Skin of body (tissue), 2 donors: ENCODE measurements around the gene GARIN3. TPM values are rescaled to one million over a fixed set of nuclear protein-coding genes. Genes with fewer than 3 reads are reported as not detected.
A peak's percentile ranks its signal among the peaks of the same experiment; 100 is the strongest.

ENCODE experiments used
- DNase-seq: peaks from one replicate; lab custom pipeline; 2025; lab: John Stamatoyannopoulos, UW
- total RNA-seq: library from RNA; depleted of rRNA; stranded (reverse); fragments of >200 nt; gene quantifications from one replicate; pipeline ENCODE4 v1.2.3, GENCODE V29; 2014

Gene GARIN3
- total RNA-seq, 1 donor from 2014 or later: not detected

DNA sequence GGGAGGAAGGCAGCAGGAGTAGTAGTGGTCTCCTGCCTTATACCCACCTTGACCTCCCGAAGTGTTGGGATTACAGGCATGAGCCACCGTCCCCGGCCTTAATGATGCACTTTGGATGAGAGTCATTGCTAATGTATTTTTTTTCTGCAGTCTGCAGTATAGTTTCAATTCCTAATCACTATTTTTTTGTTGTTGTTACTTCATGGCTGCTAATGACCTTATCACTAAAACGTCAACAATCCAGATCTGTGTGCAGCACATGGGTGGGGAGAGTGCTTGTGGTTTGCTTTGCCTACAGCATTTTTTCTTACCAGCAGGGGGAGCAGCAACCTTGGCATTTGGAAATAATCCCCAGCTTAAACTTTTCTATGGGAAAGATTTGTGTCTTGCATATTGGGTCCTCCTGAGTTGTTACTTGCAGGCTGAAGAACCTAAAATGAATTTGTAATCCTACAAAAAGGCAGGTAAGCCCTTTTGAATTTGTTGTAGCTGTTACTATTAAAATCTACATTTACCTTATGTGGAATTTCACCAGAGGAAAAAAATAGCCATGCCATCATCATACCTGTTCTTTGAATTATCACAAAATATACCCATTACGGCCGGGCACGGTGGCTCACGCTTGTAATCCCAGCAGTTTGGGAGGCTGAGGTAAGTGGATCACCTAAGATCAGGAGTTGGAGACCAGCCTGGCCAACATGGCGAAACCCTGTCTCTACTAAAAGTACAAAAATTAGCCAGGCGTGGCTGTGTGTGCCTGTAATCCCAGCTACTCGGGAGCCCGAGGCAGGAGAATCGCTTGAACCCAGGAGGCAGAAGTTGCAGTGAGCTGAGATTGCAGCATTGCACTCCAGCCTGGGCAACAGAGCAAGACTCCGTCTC lies 17.1 kb downstream of the GARIN3 start:
- peak; percentile 43 for DNase-seq

DNA sequence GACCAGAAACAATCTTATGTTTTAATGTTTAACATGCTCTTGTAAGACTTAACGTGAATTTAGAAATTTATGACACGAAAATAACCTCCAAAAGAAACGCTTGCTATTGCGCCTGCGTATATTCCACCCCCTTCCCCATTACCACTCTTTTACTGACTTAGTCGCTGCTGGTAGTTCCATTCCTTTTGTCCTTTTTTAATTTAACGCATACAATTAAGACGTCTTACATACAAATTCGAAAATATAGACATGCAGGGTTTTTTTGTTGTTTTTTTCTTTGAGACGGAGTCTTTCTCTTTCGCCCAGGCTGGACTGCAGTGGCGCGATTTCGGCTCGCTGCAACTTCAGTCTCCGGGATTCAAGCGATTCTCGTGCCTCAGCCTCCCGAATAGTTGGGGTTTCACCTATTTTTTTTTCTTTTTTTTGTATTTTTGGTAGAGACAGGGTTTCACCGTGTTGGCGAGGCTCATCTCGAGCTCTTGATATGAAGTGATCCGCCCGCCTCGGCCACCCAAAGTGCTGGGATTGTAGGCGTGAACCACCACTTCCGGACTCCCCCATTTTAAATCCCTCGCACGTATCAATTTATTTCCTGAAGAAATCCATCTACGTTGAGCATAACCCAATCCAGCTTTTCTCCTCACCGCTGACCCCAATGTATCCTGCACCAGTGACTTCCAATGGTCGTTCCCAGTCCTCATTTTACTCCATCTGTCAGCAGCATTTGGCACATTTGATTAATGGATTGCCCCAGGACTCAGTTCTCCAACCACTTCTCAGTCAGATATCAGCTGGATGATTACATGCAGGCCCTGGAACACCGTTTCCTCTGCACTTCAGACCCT lies 22.7 kb downstream of the GARIN3 start:
- DNase-seq: peak; percentile 36

DNA sequence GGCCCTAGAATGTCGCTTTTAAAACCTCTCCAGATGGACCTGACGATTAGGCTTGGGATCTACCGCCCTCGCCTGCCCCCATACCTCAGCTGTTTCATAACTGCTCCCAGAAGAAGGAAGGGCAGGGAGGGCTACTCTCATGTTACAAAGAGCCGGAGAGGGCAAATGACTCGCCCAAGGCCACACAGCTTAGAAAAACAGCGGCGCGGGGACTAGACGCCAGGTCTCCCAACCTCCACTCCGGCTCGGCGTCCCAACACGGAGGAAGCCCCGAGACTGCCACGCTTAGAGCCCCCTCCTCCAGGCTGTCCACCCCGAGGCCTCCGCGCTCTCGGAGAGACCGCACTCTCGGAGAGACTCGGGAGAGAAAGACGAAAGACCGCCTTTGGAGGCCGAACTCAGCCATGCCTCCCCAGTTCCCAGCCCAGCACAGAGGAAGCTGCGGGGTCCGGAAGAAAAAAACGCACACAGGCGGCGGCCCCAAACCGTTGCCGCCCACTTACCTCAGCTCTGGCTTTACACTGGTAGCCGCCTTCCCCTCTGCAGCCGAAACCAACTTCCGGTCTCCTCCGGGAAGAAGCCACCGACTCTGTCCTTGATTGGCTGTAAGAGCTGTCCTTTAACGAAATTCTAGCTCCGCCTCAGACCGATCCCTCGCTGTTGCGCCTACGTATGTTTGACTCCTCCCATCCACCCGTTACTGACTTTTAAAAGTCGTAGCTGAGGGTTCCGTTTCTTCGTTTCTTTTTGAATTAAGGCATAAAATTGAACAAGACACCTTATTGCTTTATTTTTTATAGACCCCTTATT lies 23.5 kb downstream of the GARIN3 start, which contains the start of gene MED7:
Gene MED7 (minus strand): TSS at position 549 of the 810 bp plus-strand sequence. CDS start 3,434 bp downstream, outside the sequence.
- peak; percentile 99 for DNase-seq

DNA sequence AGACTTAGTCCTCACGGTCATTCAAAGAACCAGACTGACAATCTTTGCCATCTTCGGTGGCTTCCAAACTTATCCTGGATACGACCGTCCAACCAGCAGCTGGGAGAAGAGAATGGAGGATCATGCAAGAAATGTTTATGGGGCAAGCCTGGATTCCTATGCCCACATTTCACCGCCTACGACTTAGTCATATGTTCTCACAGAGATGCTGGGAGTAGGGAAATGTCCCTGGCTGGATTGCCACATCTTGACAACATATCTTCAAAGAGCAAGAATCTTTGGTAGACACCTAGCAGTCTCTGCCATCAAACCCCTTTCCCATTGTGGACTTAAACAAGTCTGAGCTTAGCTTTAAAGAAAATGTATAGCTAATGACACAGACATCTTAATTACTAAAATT lies 28.4 kb downstream of the GARIN3 start:
- no peak for DNase-seq

DNA sequence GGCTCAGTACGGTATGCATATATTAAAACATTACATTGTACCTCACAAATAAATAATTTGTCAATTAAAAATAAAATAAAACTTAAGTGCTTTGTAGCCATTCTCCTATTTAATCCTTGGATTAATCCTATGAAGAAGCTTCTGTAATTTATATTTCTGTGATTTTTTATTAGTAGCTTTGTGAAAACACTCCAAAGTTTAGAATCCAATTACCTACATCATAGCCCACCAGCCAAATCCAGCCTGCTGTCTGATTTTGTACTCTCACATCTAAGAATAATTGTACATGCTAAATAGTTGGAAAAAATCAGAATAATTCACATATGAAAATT lies 33.8 kb downstream of the GARIN3 start:
- no peak for DNase-seq

DNA sequence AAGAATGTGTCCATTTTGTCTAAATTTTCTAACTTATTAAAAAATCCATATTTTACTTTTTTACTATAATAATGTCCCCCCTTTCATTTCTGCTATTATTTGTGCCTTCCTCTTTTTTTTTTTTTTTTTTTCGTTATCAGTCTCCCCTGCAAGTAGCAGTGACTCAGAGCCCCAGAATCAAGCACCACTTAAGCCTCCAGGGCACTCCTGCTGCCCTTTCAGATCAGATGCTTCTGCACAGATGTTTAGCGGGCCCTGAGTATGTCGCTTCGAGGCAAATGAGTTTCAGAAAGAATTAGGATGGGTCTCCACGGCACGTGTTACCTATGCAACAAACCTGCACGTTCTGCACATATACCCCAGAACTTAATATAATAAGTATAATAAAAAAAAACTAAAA lies 35.1 kb downstream of the GARIN3 start:
- no peak for DNase-seq

DNA sequence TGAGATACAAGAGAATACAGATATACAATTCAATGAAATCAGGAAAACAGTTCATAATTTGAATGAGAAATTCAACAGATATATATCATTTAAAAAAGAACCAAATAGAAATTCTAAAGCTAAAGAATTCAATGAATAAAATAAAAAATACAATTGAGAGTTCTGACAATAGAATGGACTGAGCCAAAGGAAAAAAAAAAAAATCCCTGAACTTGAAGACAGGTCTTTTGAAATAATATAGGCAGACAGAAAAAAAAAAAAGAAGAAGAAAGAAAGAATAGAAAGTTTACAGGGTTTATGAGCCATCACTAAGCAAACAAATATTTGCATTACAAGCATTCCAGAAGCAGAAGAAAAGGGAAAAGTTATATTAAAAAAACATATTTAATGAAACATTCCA lies 44.4 kb downstream of the GARIN3 start:
- no peak for DNase-seq

DNA sequence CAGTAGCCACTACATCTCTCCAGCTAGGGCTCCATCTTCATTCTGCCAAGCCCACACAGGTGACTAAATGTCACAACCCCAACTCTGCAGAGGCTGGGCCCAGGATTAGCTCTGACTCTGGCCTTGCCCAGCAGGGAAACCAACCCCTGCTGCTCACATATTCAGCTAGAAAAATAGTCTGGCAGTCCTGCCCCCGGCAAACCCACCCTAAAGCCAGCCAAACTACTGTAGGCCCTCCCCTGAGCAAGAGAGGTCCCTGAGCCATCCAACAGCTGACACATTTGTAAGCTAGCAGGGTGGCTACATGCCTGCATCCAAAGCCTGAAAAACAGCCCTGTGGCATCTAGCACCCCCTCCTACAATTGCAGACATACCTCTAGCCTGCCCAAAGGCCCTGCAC lies 46.0 kb downstream of the GARIN3 start:
- DNase-seq: no peak

DNA sequence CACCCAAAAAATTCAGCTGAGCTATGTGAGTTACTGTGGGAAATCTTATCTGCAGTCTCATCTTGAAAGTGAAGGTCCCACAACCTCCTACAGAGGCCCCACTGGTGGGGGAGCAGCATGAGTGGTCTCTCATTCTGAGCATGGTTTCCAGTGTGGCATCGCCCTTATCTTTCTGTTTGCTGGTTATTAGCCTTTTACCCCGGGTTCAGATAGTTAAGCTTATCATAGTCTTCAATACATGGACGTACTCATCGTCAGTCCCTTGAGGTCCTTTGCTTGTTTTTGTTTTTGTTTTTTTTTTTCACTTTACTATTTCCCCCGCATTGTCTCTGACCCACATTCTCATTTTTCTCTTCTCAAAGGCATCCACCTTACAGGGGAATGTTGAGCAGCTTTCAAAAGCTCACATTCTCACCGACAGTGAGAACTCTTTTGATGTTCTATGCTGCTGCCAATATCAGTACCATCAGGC lies 49.5 kb downstream of the GARIN3 start:
- DNase-seq: no peak

DNA sequence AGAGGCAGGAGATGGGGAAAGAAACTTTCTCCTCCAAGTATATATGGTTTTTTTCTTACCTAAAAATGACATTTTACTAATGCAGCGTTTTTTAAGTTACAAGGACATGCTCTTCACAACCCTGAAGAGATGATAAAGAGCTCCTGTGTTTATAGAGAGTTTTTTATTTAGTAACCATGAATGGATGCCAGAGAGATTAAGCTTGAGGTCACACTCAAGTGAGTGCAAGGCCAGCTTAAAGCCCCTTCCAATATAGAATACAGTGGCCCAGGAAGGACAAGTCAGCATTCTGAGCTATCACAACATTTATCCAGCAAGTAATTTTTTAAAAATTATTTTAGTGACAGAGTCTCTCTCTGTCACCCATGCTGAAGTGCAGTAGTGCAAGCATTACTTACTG lies 50.6 kb downstream of the GARIN3 start:
- DNase-seq: no peak

DNA sequence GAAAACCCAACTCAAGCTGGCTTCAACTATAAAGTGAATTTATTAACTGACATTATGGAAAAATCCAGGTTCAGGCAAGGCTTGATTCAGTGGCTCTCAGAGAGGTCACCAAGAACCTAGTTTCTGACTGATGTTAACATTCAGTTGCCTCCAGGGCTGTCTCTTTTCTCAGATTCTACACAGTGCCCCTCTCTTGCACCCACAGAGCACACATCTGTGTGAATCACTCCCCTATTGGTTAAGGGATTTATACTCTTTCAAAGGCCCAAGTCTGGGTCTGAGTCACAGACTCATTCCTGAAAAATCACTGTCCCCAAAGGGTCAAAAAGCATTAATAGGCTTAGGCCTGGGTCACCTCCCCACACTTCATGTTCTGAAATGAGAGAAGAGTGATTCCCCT lies 51.1 kb downstream of the GARIN3 start:
- no peak for DNase-seq

DNA sequence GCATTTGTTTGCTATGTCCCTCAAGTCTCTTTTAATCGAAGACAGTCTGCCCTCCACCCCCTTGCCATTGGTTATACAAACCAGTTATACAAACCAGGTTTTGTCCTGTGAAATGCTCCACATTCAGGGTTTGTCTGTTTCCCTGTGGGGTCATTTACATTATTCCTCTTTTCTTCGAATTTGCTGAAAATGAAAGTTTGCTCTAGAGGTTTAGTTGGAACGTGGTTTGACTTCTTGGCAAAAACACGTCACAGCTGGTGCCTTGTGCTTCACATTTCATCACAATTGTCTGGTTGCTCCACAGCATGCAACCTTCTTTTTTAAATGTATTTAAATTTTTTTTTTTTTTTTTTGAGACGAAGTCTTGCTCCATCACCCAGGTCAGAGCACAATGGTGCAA lies 53.1 kb downstream of the GARIN3 start:
- peak; percentile 21 for DNase-seq

Other genes with a start within 250 kb of the GARIN3 start
- 1.4 TPM for gene TIMD4, start 203.0 kb downstream of the GARIN3 start, total RNA-seq
- 0.30 TPM for gene HAVCR1, start 107.1 kb downstream of the GARIN3 start, total RNA-seq
- gene HAVCR2, start 57.2 kb downstream of the GARIN3 start, total RNA-seq: 8.1 TPM
- gene MED7, start 23.4 kb downstream of the GARIN3 start, total RNA-seq: 10.7 TPM
- gene ITK, start 14.6 kb upstream of the GARIN3 start, total RNA-seq: 1.3 TPM
- gene CYFIP2, start 99.9 kb upstream of the GARIN3 start, total RNA-seq: 14.4 TPM